Parathyroid adenoma (tissue), 2 donors: ENCODE data around the gene SCFD2.

ENCODE experiments used
- H2AFZ ChIP-seq: fragments of 300-600 bp; sonication (generic); one replicate; pipeline ENCODE4 v1.7.0; 2017; ENCODE audit warnings: antibody characterized with exemption, mild to moderate bottlenecking
- H3K27ac ChIP-seq: fragments of 300-600 bp; sonication (generic); one replicate; pipeline ENCODE4 v1.7.0; 2017
- H3K27me3 ChIP-seq: fragments of 300-600 bp; sonication (generic); one replicate; pipeline ENCODE4 v1.7.0; 2017; ENCODE audit warnings: low read length; ENCODE audit not compliant: control insufficient read depth, insufficient read depth
- H3K36me3 ChIP-seq: fragments of 300-600 bp; sonication (generic); one replicate; pipeline ENCODE4 v1.7.0; 2017; ENCODE audit warnings: low read length; ENCODE audit not compliant: control insufficient read depth, insufficient read depth
- H3K4me1 ChIP-seq: fragments of 300-600 bp; sonication (generic); one replicate; pipeline ENCODE4 v1.7.0; 2017; ENCODE audit warnings: control low read depth
- H3K4me2 ChIP-seq: fragments of 300-600 bp; sonication (generic); one replicate; pipeline ENCODE4 v1.7.0; 2017; ENCODE audit warnings: low read length
- H3K4me3 ChIP-seq: fragments of 300-600 bp; sonication (generic); one replicate; pipeline ENCODE4 v1.7.0; 2017; ENCODE audit warnings: low read depth, low read length
- H3K79me2 ChIP-seq: fragments of 300-600 bp; sonication (generic); one replicate; pipeline ENCODE4 v1.7.0; 2017; ENCODE audit warnings: control low read depth
- H3K9ac ChIP-seq: fragments of 300-600 bp; sonication (generic); one replicate; pipeline ENCODE4 v1.7.0; 2017; ENCODE audit warnings: mild to moderate bottlenecking
- H3K9me3 ChIP-seq: fragments of 300-600 bp; sonication (generic); one replicate; pipeline ENCODE4 v1.7.0; 2017; ENCODE audit warnings: low read length; ENCODE audit not compliant: control insufficient read depth
- TF ChIP-seq, protein P1 (sequence below): fragments of 300-600 bp; sonication (generic); IDR thresholded peaks from one replicate; pipeline ENCODE4 v1.7.0; 2017; ENCODE audit warnings: antibody characterized with exemption, mild to moderate bottlenecking
- donor health status: primary hyperparathyroidism.

SCFD2 gene

DNA sequence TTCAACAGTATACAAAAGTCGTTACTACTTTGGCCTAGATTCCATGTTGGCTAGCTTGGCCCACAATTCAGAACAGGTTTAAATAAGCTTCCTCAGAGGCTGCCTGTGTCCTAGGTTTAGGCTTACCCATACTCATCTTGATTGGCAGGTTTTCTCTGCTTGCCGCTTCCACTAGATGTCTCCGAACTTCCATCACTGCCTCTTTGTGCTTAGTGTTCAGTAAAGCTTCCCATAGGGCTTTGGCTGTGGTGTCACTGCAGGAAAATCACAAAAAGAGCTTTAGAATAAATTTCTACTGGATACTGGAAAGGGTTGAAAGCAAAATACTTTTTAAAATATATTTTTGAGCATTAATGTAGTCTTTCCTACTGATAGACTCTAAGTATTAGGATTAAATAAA, 52.4 kb downstream of the SCFD2 start:
- Histone ChIP-seq H3K4me2 (no peak overlapping the region), H3K27ac (no peak overlapping the region), H3K27me3 (no peaks in the 10 kb centered on the region), H3K4me3 (no peak overlapping the region), H3K79me2 (no peaks in the 10 kb centered on the region), H3K9me3 (no peaks in the 10 kb centered on the region), H3K36me3 (no peaks in the 10 kb centered on the region), H2AFZ (no peak overlapping the region), H3K9ac (no peak overlapping the region), H3K4me1 (no peaks in the 10 kb centered on the region)
- TF ChIP-seq, protein P1, sequence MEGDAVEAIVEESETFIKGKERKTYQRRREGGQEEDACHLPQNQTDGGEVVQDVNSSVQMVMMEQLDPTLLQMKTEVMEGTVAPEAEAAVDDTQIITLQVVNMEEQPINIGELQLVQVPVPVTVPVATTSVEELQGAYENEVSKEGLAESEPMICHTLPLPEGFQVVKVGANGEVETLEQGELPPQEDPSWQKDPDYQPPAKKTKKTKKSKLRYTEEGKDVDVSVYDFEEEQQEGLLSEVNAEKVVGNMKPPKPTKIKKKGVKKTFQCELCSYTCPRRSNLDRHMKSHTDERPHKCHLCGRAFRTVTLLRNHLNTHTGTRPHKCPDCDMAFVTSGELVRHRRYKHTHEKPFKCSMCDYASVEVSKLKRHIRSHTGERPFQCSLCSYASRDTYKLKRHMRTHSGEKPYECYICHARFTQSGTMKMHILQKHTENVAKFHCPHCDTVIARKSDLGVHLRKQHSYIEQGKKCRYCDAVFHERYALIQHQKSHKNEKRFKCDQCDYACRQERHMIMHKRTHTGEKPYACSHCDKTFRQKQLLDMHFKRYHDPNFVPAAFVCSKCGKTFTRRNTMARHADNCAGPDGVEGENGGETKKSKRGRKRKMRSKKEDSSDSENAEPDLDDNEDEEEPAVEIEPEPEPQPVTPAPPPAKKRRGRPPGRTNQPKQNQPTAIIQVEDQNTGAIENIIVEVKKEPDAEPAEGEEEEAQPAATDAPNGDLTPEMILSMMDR = no peak

DNA sequence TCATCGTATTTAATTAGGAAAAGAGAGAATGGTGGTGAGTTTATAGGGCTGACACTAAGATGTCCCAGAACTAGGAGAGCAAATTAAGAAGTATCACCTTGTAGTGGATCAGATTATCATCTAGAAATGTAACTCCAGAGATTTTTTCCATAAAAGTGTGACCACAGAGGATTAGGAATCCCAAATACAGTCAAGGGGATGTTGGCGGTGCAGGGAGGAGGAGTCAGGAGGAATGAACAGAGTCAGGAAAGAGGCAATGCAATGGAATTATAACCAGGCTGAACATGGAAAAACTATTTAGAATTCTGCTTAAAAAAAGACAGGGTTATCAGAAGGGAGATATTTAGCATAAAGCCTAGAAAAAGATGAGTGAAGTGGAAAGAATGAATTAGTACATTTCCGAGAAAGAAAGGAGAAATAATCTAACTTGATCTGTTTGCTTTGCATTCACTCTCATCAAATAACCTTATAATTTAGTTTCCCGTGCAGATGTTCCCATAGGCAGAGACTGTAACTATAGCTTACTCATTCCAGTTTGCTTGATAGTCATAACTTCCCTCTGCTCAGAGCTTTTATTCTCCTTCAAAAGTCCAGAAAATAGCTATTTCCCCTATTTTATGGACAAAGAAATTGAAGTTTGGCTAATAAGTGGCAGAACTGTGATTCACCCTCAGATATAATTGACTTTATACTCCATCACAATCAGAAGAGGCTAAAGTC, 56.4 kb downstream of the SCFD2 start:
- Histone ChIP-seq H3K27ac (no peak overlapping the region), H3K4me3 (no peak overlapping the region), H2AFZ (no peak overlapping the region), H3K27me3 (no peaks in the 10 kb centered on the region), H3K36me3 (no peaks in the 10 kb centered on the region), H3K4me2 (no peak overlapping the region), H3K9me3 (no peaks in the 10 kb centered on the region), H3K79me2 (no peaks in the 10 kb centered on the region), H3K4me1 (no peaks in the 10 kb centered on the region), H3K9ac (no peak overlapping the region)
- TF ChIP-seq, protein P1 = no peak

DNA sequence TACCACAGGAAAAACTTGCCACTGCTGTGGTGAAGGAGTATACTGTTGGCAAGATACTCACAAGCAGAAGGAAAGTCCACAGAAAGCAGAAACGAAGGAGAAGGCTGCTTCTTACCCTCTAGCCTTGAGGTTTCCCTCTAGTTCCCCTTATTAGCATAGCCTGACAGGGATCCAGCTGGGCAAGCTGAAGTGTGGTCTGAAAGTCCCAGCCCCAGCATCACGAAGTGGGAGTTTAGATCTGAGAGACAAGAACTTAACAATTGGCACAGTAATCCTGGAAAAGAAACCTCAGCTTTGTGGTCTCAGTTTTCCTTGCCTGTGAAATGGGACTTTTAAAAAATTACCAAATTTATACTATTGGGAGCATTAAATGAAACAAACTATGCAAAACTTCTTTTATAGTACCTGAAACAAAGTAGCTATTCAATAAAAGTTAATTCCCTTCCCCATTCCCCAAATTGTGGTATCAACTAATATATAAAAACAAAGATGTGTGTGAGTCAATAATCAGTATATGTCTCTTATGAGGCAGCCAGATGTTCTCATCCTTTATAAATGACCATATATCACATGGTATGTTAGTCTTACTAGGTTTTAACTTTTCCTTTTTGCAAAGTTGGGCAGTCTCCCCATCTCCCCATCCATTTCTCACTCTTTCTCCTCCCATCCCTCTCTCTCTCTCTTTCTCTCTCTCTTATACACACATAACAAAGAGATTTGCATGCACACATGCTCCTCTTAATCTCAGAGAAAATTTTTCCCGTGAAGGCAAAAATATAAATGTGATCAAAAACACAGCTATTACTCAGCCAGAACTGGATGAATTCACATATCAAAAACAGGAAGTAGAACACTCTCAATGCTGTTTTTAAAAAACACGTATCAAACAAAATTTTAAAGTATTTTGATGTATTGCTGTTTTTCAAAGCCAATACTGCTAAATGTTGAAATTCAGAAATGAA, 57.8 kb downstream of the SCFD2 start:
- Histone ChIP-seq H3K79me2 (no peaks in the 10 kb centered on the region), H3K27ac (no peak overlapping the region), H3K36me3 (no peaks in the 10 kb centered on the region), H3K27me3 (no peaks in the 10 kb centered on the region), H3K4me1 (no peaks in the 10 kb centered on the region), H3K9me3 (no peaks in the 10 kb centered on the region), H3K4me3 (no peak overlapping the region), H2AFZ (no peak overlapping the region), H3K9ac (no peak overlapping the region), H3K4me2 (no peak overlapping the region)
- TF ChIP-seq, protein P1 = no peak

DNA sequence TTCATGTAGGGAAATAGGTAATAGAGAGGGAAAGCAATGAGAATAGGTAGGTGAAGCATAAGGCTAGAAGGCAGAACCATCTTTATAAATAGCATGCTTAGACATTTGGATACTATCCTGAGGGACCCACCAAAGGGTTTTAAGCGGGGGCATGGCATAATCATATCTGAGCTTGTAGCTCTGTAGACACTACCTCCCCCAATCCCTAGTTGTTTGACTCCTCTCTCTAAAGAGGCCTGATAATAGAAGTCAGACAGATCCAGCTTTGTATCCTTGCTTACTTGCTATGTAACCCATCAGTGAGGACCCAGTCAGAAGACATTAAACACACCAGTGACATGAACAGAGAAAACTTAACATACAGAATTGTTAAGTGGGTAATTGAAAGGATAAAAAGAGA, 58.7 kb downstream of the SCFD2 start:
- H3K4me2 ChIP-seq = no peak overlapping the region
- TF ChIP-seq, protein P1 = no peak

More for the DNA sequence above, 58.7 kb downstream of the SCFD2 start:
- Histone ChIP-seq H2AFZ (no peak overlapping the region), H3K79me2 (no peaks in the 10 kb centered on the region), H3K9ac (no peak overlapping the region), H3K27me3 (no peaks in the 10 kb centered on the region), H3K9me3 (no peaks in the 10 kb centered on the region), H3K4me1 (no peaks in the 10 kb centered on the region), H3K27ac (no peak overlapping the region), H3K36me3 (no peaks in the 10 kb centered on the region), H3K4me3 (no peak overlapping the region)
